Spleen (tissue), 7 donors: ENCODE results near the gene PMP22.

Experiments used
- CTCF ChIP-seq, 11 experiments: fragments of 200-600 bp in 7 of 11; fragments of 450-650 bp in 4 of 11; sonication (generic) in 4 of 11; IDR thresholded peaks in 8 of 11; conservative IDR thresholded peaks in 3 of 11; 1 replicate in 7 of 11; 2 replicates in 4 of 11; pipeline versions ENCODE4 v1.4.0 to v1.8.0; 2016 to 2021; ENCODE audit warnings: antibody characterized with exemption in 11 of 11, inconsistent platforms in 4 of 11, mild to moderate bottlenecking in 1 of 11
- POLR2A ChIP-seq, 3 donors: fragments of 450-650 bp; IDR thresholded peaks; one replicate each; pipeline ENCODE4 v1.5.1; 2017; ENCODE audit warnings: antibody characterized with exemption in 3 of 3, mild to moderate bottlenecking in 1 of 3
- donor health status: DM: no; HTN: no; CAD: no; lungs with moderate emphysema.
- donor health status: DM: no; HTN: no; CAD: no.
- donor health status: DM: no; HTN: no; CAD: no.

- TF ChIP-seq CTCF (IDR thresholded peaks at IDR 0.05 in 8 of 11, conservative IDR thresholded peaks at IDR 0.05 in 3 of 11) (no peak), POLR2A (IDR thresholded peaks at IDR 0.05) (no peak)
These were observed 8.1 kb upstream of the PMP22 start for GRCh38 chr17:15273141-15273793.
